ENCODE results near the gene FGF23.

FGF23 gene

GRCh38 chr12:4320497-4320852, 59.0 kb downstream of the FGF23 start:
- TF ChIP-seq CTCF (IDR thresholded peaks at IDR 0.05; ENCODE audit: low read depth, low read length, missing control alignments) = no peak
- H3K4me3 ChIP-seq (ENCODE audit: low read depth, low read length) = peak overlapping the region; percentile 94
- DNase-seq (ENCODE audit: low read depth) = no peak
- in situ Hi-C loops (cut with HindIII; ENCODE audit: low sequenced_read_pairs) = no loop called here
